HG03342 (cell line): Measurements from ENCODE around the gene LSM8.
"Not testable (repeated sequence)": the region's sequence is repeated elsewhere in the genome, so short reads cannot be mapped to it uniquely, and the experiment has no call there.

Experiments
- ATAC-seq: cut with Tn5 transposase; IDR thresholded peaks from one replicate; pipeline ENCODE4 v1.9.1; 2021; ENCODE audit warnings: mild to moderate bottlenecking, moderate library complexity; ENCODE audit not compliant: unreplicated experiment

The LSM8 gene

DNA sequence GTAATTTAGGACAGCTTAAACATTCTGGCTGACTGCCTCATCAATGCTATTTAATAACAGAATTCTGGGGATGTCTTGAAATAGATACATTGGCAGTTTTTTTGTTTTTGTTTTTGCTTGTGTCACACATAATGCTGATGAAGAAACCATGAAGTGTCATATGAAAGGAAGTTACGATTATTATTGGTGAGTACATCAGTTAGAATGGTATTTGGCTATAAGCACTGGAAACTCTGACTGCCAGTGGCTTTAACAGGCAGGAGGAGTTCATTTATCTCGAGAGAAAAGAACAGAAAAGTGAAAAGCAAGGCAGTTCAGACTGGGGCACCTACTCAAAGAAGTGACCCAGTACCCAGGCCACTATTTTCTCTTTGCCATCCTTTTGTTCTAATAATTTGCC is 18.1 kb downstream of the LSM8 start:
- ATAC-seq: no peak

DNA sequence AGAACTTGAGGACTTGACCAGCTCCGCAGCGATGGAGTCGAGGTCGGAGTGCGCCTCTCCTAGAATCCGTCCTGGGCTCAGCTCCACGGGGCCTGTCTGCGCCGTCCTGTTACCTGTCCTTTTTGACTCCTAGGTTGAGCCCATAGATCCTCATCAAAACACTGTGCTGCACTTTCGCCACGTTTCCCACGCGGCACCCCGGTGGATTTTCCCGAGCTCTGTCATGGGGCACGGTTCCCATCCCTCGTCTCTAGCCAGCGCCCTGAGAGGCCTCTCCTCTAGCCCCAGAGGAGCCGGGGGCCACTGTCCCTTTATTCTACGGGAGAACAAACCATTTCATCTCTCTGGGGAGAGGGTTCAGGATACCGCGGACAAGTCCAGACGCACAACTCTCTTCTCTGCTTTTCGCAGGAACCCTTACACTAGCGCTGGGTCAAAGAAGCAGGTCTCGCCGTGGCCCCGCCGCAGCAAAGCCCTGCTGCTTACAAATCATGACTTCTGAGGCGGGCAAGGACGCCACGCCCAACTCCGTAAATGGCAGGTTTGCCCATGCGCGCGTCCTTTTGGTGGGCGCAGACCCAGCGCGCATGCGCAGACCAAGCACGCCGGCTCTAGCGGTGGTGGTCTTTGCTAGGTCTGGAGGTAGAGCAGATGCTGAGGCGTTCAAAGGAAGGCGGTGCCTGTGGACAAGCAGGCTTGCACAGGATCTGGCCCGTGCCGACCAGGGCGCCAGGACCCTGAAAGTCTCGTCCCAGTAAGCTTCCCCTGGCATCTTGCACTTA is 30.3 kb downstream of the LSM8 start:
- peak; percentile 91 for ATAC-seq

- ATAC-seq: peak; percentile 11
These were observed 30.8 kb downstream of the LSM8 start for GRCh38 chr7:118214833-118215182.

DNA sequence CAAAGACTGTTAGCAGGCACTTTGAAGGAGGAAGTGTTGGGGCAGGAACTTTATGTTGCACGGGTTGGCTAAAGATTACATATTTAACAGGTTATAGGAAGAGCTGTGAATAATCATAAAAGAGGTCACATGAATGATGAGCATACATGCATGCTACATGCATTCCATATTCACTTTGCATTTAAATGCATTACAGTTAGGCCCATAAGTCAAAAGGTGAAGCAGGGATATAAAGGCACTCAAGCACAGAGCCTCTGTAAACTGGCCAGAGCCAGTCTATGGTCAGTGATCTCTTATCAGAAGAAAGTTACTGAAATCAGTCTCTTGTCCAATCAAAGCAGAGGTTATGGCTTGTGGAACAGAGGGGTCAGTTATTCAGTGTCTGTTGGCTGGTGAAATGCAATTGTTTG is 33.3 kb downstream of the LSM8 start:
- ATAC-seq: no peak

DNA sequence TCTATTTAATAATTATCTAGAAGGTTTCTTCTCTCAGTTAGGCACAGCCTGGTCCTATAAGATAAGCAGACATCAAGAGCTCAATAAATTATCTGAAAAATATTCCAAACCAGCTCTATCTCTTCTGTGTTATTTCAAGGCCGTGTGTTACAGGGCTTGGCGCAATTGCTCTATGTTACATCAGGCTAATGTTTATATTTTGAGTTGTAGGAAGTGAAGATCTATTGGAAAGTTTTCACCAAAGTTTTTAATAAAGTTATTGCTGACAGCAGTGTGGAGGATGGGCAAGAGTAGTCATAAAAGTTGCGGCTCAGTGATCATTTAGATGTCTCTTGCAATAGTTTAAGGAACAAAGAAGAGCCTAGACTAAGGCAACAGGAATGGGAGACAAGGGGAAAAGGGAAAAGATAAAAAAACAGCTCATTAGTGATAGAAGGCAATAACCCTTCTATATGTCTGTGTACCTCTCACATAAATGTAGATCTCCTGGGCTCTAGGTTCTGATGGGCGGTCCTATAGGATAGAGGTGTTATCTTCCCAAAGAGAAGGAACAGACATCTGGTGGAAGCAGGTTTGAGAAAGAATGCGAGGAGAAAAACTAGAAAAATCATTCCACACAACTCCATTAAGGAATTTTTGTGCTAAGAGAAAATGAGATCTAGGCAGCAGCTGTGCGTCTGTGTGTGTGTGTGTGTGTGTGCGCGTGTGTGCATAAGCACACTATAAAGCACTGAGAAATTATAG is 34.6 kb downstream of the LSM8 start:
- ATAC-seq: no peak

DNA sequence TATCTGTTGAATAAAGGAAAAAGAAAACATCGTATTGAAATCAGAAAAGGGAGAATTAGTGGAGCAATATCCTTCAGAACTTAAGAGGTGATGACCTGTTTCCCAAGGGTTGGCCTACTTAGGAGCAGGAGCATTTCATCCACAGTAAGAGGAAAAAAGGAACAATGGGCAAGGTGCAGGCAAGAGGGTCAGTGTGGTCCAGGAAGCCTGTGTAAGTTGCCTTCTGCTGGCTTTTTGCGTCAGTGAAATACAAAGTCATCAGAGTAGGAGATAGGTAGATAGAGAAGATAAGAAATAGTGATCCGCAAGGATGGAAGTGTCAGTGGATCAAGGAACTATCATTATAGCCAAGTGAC is 35.2 kb downstream of the LSM8 start:
- ATAC-seq: no peak

DNA sequence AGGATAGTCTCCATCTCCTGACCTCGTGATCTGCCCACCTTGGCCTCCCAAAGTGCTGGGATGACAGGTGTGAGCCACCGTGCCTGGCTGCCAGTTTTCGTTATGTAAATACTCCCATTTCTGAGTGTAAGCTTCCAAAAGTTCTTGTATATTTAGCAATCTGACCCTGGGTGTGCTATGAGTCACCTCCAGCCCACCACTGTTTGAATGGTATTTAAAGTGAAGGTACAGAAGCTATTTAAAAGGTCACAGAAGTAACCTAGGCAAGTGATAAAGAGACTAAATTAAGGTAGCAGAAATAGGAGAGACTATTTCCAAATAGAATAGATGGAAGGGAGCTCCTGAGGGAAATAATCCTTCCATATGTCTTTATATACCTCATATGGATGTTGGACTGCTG is 36.6 kb downstream of the LSM8 start:
- no peak for ATAC-seq

DNA sequence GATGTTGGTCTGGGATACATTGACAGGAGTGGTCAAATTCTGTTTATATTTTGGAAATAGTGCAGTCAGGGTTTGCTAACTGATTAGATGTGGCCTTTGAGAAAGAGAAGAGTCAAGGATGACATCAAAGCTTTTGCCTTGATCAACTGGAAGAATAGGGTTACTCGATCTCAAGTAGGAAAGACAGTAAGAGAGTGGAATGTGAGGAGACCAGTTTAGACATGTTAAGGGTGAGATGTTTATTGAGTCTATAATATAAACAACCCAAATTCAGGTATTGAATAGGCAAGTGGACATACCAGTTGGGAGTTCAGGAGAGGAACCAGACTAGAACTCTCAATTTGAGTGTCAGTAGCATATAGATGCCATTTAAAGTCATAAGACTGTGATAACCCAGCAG is 38.6 kb downstream of the LSM8 start:
- ATAC-seq: no peak

DNA sequence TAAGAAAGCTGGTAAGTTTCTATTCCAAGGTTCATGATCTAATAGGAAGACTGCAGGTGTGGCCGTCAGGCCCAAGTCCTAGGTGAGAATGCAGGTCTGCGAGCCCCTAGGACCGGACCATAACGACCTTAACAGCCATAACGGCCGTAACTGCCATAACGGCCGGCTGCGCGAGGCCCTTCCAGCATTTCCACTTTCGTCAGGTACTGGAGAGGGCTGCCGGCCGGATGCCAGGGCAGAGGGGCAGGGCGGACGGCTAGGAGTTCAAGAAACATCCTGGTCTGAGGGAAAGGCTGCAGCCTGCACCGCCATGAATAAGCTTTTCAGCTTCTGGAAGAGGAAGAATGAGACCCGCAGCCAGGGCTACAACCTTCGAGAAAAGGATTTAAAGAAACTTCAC is 40.6 kb downstream of the LSM8 start, which contains the start of gene ANKRD7:
Gene ANKRD7, plus strand, starts transcription at position 184 of the 400 bp plus-strand sequence. Its CDS starts 127 bp downstream, at position 311.
- no peak for ATAC-seq

DNA sequence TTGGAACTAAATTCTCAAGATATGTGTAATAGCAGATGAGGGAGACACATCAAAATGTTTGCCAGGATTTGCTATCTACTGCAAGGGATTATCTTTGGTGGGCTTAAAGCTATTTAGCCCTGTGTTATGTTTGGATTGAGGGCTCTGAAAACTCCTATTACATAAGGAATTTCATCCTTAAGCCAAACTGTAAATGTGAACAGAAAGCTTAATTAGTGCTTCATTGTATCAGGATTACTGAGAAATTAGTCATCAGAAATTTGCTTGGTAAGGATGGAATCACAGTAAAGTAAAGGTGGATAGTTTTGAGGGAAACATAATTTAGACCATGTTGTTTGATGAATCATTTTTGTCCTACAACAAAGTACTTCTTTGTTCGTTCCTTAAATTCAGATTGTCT is 48.9 kb downstream of the LSM8 start:
- ATAC-seq: no peak

- no peak for ATAC-seq
These were observed 49.8 kb downstream of the LSM8 start for GRCh38 chr7:118233799-118234198.

GRCh38 chr7:118239014-118239413 is 55.0 kb downstream of the LSM8 start:
- no peak for ATAC-seq

- ATAC-seq: not testable (repeated sequence)
These were observed 56.4 kb downstream of the LSM8 start for GRCh38 chr7:118240320-118240719.
